Activated naive CD8-positive, alpha-beta T cell treated with anti-CD3 and anti-CD28 coated beads, Interleukin-2, amount 10 ng/mL, durations not matched to agents 7 days and 5 days (primary cell): Measurements from ENCODE around the gene ZNF609. TPM values are rescaled to one million over a fixed set of nuclear protein-coding genes. Genes with fewer than 3 reads are reported as not detected.
"Not testable (repeated sequence)": the region's sequence is repeated elsewhere in the genome, so short reads cannot be mapped to it uniquely, and the experiment has no call there.

Experiments used
- ATAC-seq: fragments of 150-1000 bp; cut with Tn5 transposase; one replicate; pipeline ENCODE4 v1.10.0; 2021; ENCODE audit warnings: low read depth, moderate library complexity
- POLR2A ChIA-PET: fragments of 350-600 bp; sonication (Branson Sonifier 250); formaldehyde crosslinking; loops from one replicate; lab custom pipeline; 2021; ENCODE audit warnings: antibody characterized with exemption; lab: Charles Lee
- DNase-seq: peaks from one replicate; pipeline ENCODE4 v3.0.0; 2021
- H3K27ac Mint-ChIP-seq: one replicate; pipeline ENCODE4 v1.8.0; 2022; ENCODE audit warnings: mild to moderate bottlenecking, mixed read lengths
- H3K27me3 Mint-ChIP-seq: one replicate; pipeline ENCODE4 v1.8.0; 2022; ENCODE audit warnings: mild to moderate bottlenecking, moderate library complexity, mixed read lengths
- H3K36me3 Mint-ChIP-seq: one replicate; pipeline ENCODE4 v1.8.0; 2021; ENCODE audit warnings: mild to moderate bottlenecking, mixed read lengths
- H3K4me1 Mint-ChIP-seq: one replicate; pipeline ENCODE4 v1.8.0; 2021; ENCODE audit warnings: mixed read lengths
- H3K4me3 Mint-ChIP-seq: one replicate; pipeline ENCODE4 v1.8.0; 2022; ENCODE audit warnings: mild to moderate bottlenecking, moderate library complexity, mixed read lengths
- H3K9me3 Mint-ChIP-seq: one replicate; pipeline ENCODE4 v1.8.0; 2021; ENCODE audit warnings: mixed read lengths
- total RNA-seq, 2 experiments: library from RNA; stranded (reverse); gene quantifications; one replicate each; pipeline ENCODE4 v1.2.3, GENCODE V29; 2021

The ZNF609 gene
- total RNA-seq, 2 experiments from 2014 or later = 52.2 to 57.2 TPM

GRCh38 chr15:64635499-64636495 is 175.4 kb downstream of the ZNF609 start:
- peaks cover 32% of the 10 kb centered on the region for H3K36me3 Mint-ChIP-seq
- H3K9me3 Mint-ChIP-seq = peaks cover 7% of the 10 kb centered on the region
- peaks cover 2% of the 10 kb centered on the region for H3K27me3 Mint-ChIP-seq
- POLR2A ChIA-PET = interaction anchor here (0.8 to 3.7 kb wide), 8 partner anchors 12 to 258 kb away, joined by 3 to 33 read pairs (median 4); no protein-coding TSS in a partner anchor
- H3K4me3 Mint-ChIP-seq = peak overlapping the region; percentile 62
- DNase-seq (no peak), ATAC-seq (no peak)
- H3K4me1 Mint-ChIP-seq = peaks cover 59% of the 10 kb centered on the region
- peak overlapping the region; percentile 80 for H3K27ac Mint-ChIP-seq

GRCh38 chr15:64636556-64636955 is 176.2 kb downstream of the ZNF609 start:
- POLR2A ChIA-PET = interaction anchor here (0.9 to 3.7 kb wide), 2 partner anchors 11 to 13 kb away, joined by 3 to 33 read pairs; no protein-coding TSS in a partner anchor
- Mint-ChIP-seq H3K4me3 (no peak overlapping the region), H3K27ac (peak overlapping the region; percentile 80), H3K36me3 (peaks cover 31% of the 10 kb centered on the region), H3K4me1 (peaks cover 58% of the 10 kb centered on the region), H3K9me3 (peaks cover 7% of the 10 kb centered on the region), H3K27me3 (peaks cover 2% of the 10 kb centered on the region)
- ATAC-seq (no peak), DNase-seq (no peak)

- peaks cover 29% of the 10 kb centered on the region for H3K36me3 Mint-ChIP-seq
- POLR2A ChIA-PET = interaction anchor here (0.9 kb wide), 1 partner anchor 10 kb away, joined by 3 read pairs; no protein-coding TSS in a partner anchor
- H3K27me3 Mint-ChIP-seq = peaks cover 2% of the 10 kb centered on the region
- H3K4me3 Mint-ChIP-seq = no peak overlapping the region
- H3K4me1 Mint-ChIP-seq = peaks cover 57% of the 10 kb centered on the region
- ATAC-seq = no peak
- no peak for DNase-seq
- H3K9me3 Mint-ChIP-seq = peaks cover 7% of the 10 kb centered on the region
- no peak overlapping the region for H3K27ac Mint-ChIP-seq
These were observed 177.0 kb downstream of the ZNF609 start for GRCh38 chr15:64637412-64637811.

- H3K9me3 Mint-ChIP-seq, H3K27me3 Mint-ChIP-seq, H3K27ac Mint-ChIP-seq, H3K4me3 Mint-ChIP-seq, POLR2A ChIA-PET, DNase-seq, ATAC-seq: not testable (repeated sequence)
- Mint-ChIP-seq H3K36me3 (peaks cover 41% of the 10 kb centered on the region), H3K4me1 (peaks cover 45% of the 10 kb centered on the region)
These were observed 179.4 kb downstream of the ZNF609 start for GRCh38 chr15:64639744-64640143.

GRCh38 chr15:64640146-64640871 is 179.9 kb downstream of the ZNF609 start:
- DNase-seq (no peak), ATAC-seq (peak; percentile 60)
- peak overlapping the region; percentile 14 for H3K4me3 Mint-ChIP-seq
- H3K27me3 Mint-ChIP-seq = peaks cover 2% of the 10 kb centered on the region
- peaks cover 7% of the 10 kb centered on the region for H3K9me3 Mint-ChIP-seq
- POLR2A ChIA-PET = interaction anchor here (0.7 kb wide), 1 partner anchor 33 kb away, joined by 3 read pairs; no protein-coding TSS in a partner anchor
- peaks cover 41% of the 10 kb centered on the region for H3K36me3 Mint-ChIP-seq
- peaks cover 39% of the 10 kb centered on the region for H3K4me1 Mint-ChIP-seq
- peak overlapping the region; percentile 54 for H3K27ac Mint-ChIP-seq

- ATAC-seq (no peak), DNase-seq (no peak)
- peaks cover 35% of the 10 kb centered on the region for H3K36me3 Mint-ChIP-seq
- H3K4me3 Mint-ChIP-seq = no peak overlapping the region
- no peaks in the 10 kb centered on the region for H3K9me3 Mint-ChIP-seq
- POLR2A ChIA-PET = no interaction called here
- H3K27ac Mint-ChIP-seq = no peak overlapping the region
- peaks cover 27% of the 10 kb centered on the region for H3K4me1 Mint-ChIP-seq
- H3K27me3 Mint-ChIP-seq = peaks cover 2% of the 10 kb centered on the region
These were observed 182.5 kb downstream of the ZNF609 start for GRCh38 chr15:64642875-64643274.

GRCh38 chr15:64643685-64644084 is 183.3 kb downstream of the ZNF609 start:
- POLR2A ChIA-PET = interaction anchor here (1.6 kb wide), 1 partner anchor 10 kb away, joined by 6 read pairs; no protein-coding TSS in a partner anchor
- H3K4me3 Mint-ChIP-seq = no peak overlapping the region
- peaks cover 2% of the 10 kb centered on the region for H3K27me3 Mint-ChIP-seq
- H3K4me1 Mint-ChIP-seq = peaks cover 26% of the 10 kb centered on the region
- ATAC-seq (no peak), DNase-seq (no peak)
- H3K27ac Mint-ChIP-seq = no peak overlapping the region
- peaks cover 30% of the 10 kb centered on the region for H3K36me3 Mint-ChIP-seq
- no peaks in the 10 kb centered on the region for H3K9me3 Mint-ChIP-seq

GRCh38 chr15:64644811-64645210 is 184.4 kb downstream of the ZNF609 start:
- not testable (repeated sequence) for H3K27me3 Mint-ChIP-seq, DNase-seq, ATAC-seq, H3K4me3 Mint-ChIP-seq, H3K9me3 Mint-ChIP-seq, H3K27ac Mint-ChIP-seq
- POLR2A ChIA-PET = interaction anchor here (1.6 kb wide), 1 partner anchor 11 kb away, joined by 6 read pairs; no protein-coding TSS in a partner anchor
- H3K36me3 Mint-ChIP-seq = peaks cover 24% of the 10 kb centered on the region
- H3K4me1 Mint-ChIP-seq = peaks cover 22% of the 10 kb centered on the region

GRCh38 chr15:64645995-64646394 is 185.6 kb downstream of the ZNF609 start:
- no peak for ATAC-seq
- DNase-seq = no peak
- no peak overlapping the region for H3K4me3 Mint-ChIP-seq
- POLR2A ChIA-PET = interaction anchor here (0.7 kb wide), 3 partner anchors 193 to 256 kb away, joined by 3 to 6 read pairs (median 6); no protein-coding TSS in a partner anchor
- H3K36me3 Mint-ChIP-seq = peaks cover 20% of the 10 kb centered on the region
- no peak overlapping the region for H3K27ac Mint-ChIP-seq
- no peaks in the 10 kb centered on the region for H3K27me3 Mint-ChIP-seq
- H3K4me1 Mint-ChIP-seq = peaks cover 14% of the 10 kb centered on the region
- no peaks in the 10 kb centered on the region for H3K9me3 Mint-ChIP-seq

GRCh38 chr15:64647367-64647766 is 187.0 kb downstream of the ZNF609 start:
- no peak overlapping the region for H3K4me3 Mint-ChIP-seq
- H3K27ac Mint-ChIP-seq = no peak overlapping the region
- H3K27me3 Mint-ChIP-seq = no peaks in the 10 kb centered on the region
- DNase-seq = no peak
- H3K36me3 Mint-ChIP-seq = peaks cover 16% of the 10 kb centered on the region
- ATAC-seq = no peak
- POLR2A ChIA-PET = interaction anchor here (0.9 to 1.4 kb wide), 3 partner anchors 10 to 187 kb away, joined by 3 to 4 read pairs (median 3); partner anchors contain the start of gene ZNF609
- H3K4me1 Mint-ChIP-seq = peaks cover 24% of the 10 kb centered on the region
- no peaks in the 10 kb centered on the region for H3K9me3 Mint-ChIP-seq

GRCh38 chr15:64650552-64650951 is 190.2 kb downstream of the ZNF609 start:
- H3K9me3 Mint-ChIP-seq = no peaks in the 10 kb centered on the region

GRCh38 chr15:64651601-64652191 is 191.3 kb downstream of the ZNF609 start:
- Mint-ChIP-seq H3K27ac (peak overlapping the region; percentile 74), H3K36me3 (peaks cover 2% of the 10 kb centered on the region), H3K27me3 (no peaks in the 10 kb centered on the region), H3K4me3 (peak overlapping the region; percentile 66), H3K9me3 (no peaks in the 10 kb centered on the region), H3K4me1 (peaks cover 24% of the 10 kb centered on the region)
- ATAC-seq (peak; percentile 92), DNase-seq (no peak)
- POLR2A ChIA-PET = interaction anchor here (0.5 to 1.6 kb wide), 8 partner anchors 17 to 1242 kb away, joined by 3 to 19 read pairs (median 4); partner anchors contain the start of gene TRIP4

More at GRCh38 chr15:64650552-64650951, 190.2 kb downstream of the ZNF609 start:
- peaks cover 2% of the 10 kb centered on the region for H3K36me3 Mint-ChIP-seq
- DNase-seq (no peak), ATAC-seq (no peak)
- H3K27me3 Mint-ChIP-seq = no peaks in the 10 kb centered on the region
- H3K4me1 Mint-ChIP-seq = peaks cover 24% of the 10 kb centered on the region
- POLR2A ChIA-PET = interaction anchor here (1.6 kb wide), 2 partner anchors 16 to 220 kb away, joined by 6 to 19 read pairs; no protein-coding TSS in a partner anchor
- no peak overlapping the region for H3K27ac Mint-ChIP-seq
- no peak overlapping the region for H3K4me3 Mint-ChIP-seq
